A673 (cell line): ENCODE results near the gene FRMD3. TPM values are rescaled to one million over a fixed set of nuclear protein-coding genes. Genes with fewer than 3 reads are reported as not detected.

Experiments used
- BruUV-seq: library from RNA; stranded (reverse); fragments of 400-500 nt; replicated peaks from 2 replicates; lab custom pipeline; 2021; lab: Mats Ljungman, UMichigan
- CTCF ChIA-PET: fragments of 300-600 bp; sonication (Branson Sonifier 250); formaldehyde crosslinking; loops from one replicate; lab custom pipeline; 2022; ENCODE audit warnings: antibody characterized with exemption; lab: Charles Lee
- POLR2A ChIA-PET: fragments of 300-600 bp; sonication (Branson Sonifier 250); formaldehyde crosslinking; loops from one replicate; lab custom pipeline; 2022; ENCODE audit warnings: antibody characterized with exemption; ENCODE audit not compliant: low non-redundant PET; lab: Charles Lee
- DNase-seq: peaks from one replicate; pipeline ENCODE4 v3.0.0-alpha.2; 2015; ENCODE audit warnings: low spot score
- H3K27ac ChIP-seq: fragments of 200-600 bp; sonication (generic); 2 replicates; pipeline ENCODE4 v1.5.1; 2016; ENCODE audit warnings: mixed run types, low read depth, mild to moderate bottlenecking, mixed read lengths, antibody characterized with exemption, low read length; ENCODE audit not compliant: poor library complexity, severe bottlenecking
- H3K27me3 ChIP-seq: fragments of 200-600 bp; sonication (generic); replicated peaks from 2 replicates; pipeline ENCODE4 v1.6.1; 2017; ENCODE audit warnings: mixed run types, low read depth, mild to moderate bottlenecking, mixed read lengths, antibody characterized with exemption, low read length; ENCODE audit not compliant: insufficient read depth, poor library complexity
- H3K36me3 ChIP-seq: fragments of 200-600 bp; sonication (generic); 2 replicates; pipeline ENCODE4 v1.6.1; 2016; ENCODE audit warnings: mixed run types, mild to moderate bottlenecking, mixed read lengths, antibody characterized with exemption, low read length; ENCODE audit not compliant: insufficient read depth, poor library complexity, severe bottlenecking
- H3K4me1 ChIP-seq: fragments of 200-600 bp; sonication (generic); 2 replicates; pipeline ENCODE4 v1.6.1; 2017; ENCODE audit warnings: mixed run types, mild to moderate bottlenecking, mixed read lengths, antibody characterized with exemption, low read length; ENCODE audit not compliant: insufficient read depth, poor library complexity, severe bottlenecking
- H3K4me3 ChIP-seq: fragments of 200-600 bp; sonication (generic); 2 replicates; pipeline ENCODE4 v1.5.1; 2016; ENCODE audit warnings: low read depth, mixed run types, mild to moderate bottlenecking, mixed read lengths, low read length; ENCODE audit not compliant: poor library complexity, severe bottlenecking
- H3K9me3 ChIP-seq: fragments of 200-600 bp; sonication (generic); 2 replicates; pipeline ENCODE4 v1.6.1; 2016; ENCODE audit warnings: mixed run types, low read depth, mild to moderate bottlenecking, mixed read lengths, antibody characterized with exemption, low read length; ENCODE audit not compliant: poor library complexity, severe bottlenecking
- CTCF ChIP-seq: fragments of 300-800, 200-600 bp; sonication (generic); conservative IDR thresholded peaks from 2 replicates; pipeline ENCODE4 v1.5.1; 2017; ENCODE audit warnings: low read depth, mild to moderate bottlenecking, antibody characterized with exemption, low read length, moderate library complexity, mixed read lengths
- EZH2 ChIP-seq: fragments of 200-600 bp; sonication (generic); IDR thresholded peaks from 2 replicates; pipeline ENCODE4 v1.6.1; 2017; ENCODE audit warnings: borderline replicate concordance, low read depth, mild to moderate bottlenecking, mixed read lengths, antibody characterized with exemption, low read length; ENCODE audit not compliant: poor library complexity, severe bottlenecking
- intact Hi-C: fragments of 100-400 bp; cut with micrococcal nuclease; formaldehyde crosslinking; loops from one replicate; pipeline ENCODE4 v1.10.0; 2022; ENCODE audit not compliant: unreplicated experiment
- total RNA-seq: library from RNA; stranded (reverse); gene quantifications from 2 replicates; pipeline ENCODE4 v1.2.3, GENCODE V29; 2021

Gene FRMD3
- total RNA-seq, 1 experiment from 2014 or later: 1.0 TPM

GRCh38 chr9:83451308-83451707 lies 86.9 kb downstream of the FRMD3 start:
- ChIA-PET CTCF (no interaction called here), POLR2A (no interaction called here)
- BruUV-seq: no TSS peak

GRCh38 chr9:83449983-83450382 lies 88.2 kb downstream of the FRMD3 start:
- TF ChIP-seq EZH2: no peak
- TF ChIP-seq CTCF: no peak
- H3K9me3 ChIP-seq: no peaks in the 10 kb centered on the region
- BruUV-seq: no TSS peak
- H3K4me1 ChIP-seq: no peaks in the 10 kb centered on the region
- ChIA-PET CTCF (interaction anchor here (0.9 kb wide), 1 partner anchor 94 kb away, joined by 4 read pairs; no protein-coding TSS in a partner anchor), POLR2A (no interaction called here)
- no peaks in the 10 kb centered on the region for H3K36me3 ChIP-seq
- H3K4me3 ChIP-seq: no peak overlapping the region
- H3K27me3 ChIP-seq: no peaks in the 10 kb centered on the region
- H3K27ac ChIP-seq: no peak overlapping the region
- intact Hi-C loops: no loop called here
- no peak for DNase-seq

More at GRCh38 chr9:83451308-83451707, 86.9 kb downstream of the FRMD3 start:
- DNase-seq: no peak
- Histone ChIP-seq H3K27me3 (no peaks in the 10 kb centered on the region), H3K4me1 (no peaks in the 10 kb centered on the region), H3K27ac (no peak overlapping the region), H3K36me3 (no peaks in the 10 kb centered on the region), H3K4me3 (no peak overlapping the region), H3K9me3 (no peaks in the 10 kb centered on the region)
- TF ChIP-seq EZH2 (no peak), CTCF (no peak)
- intact Hi-C loops: no loop called here

- ChIA-PET CTCF (interaction anchor here (0.9 kb wide), 1 partner anchor 95 kb away, joined by 4 read pairs; no protein-coding TSS in a partner anchor), POLR2A (no interaction called here)
- Histone ChIP-seq H3K27ac (no peak overlapping the region), H3K4me3 (no peak overlapping the region), H3K36me3 (no peaks in the 10 kb centered on the region), H3K27me3 (no peaks in the 10 kb centered on the region), H3K9me3 (no peaks in the 10 kb centered on the region), H3K4me1 (no peaks in the 10 kb centered on the region)
- TF ChIP-seq CTCF (no peak), EZH2 (no peak)
- intact Hi-C loops: no loop called here
- BruUV-seq: no TSS peak
- no peak for DNase-seq
These were observed 89.0 kb downstream of the FRMD3 start for GRCh38 chr9:83449166-83449565.
